B cell (primary cell): ENCODE measurements around the gene FAM107B. TPM values are rescaled to one million over a fixed set of nuclear protein-coding genes. Genes with fewer than 3 reads are reported as not detected.

Source experiments
- ATAC-seq: fragments of 200-7000 bp; cut with Tn5 transposase; one replicate; pipeline ENCODE4 v1.10.0; 2021; ENCODE audit warnings: low read depth, mild to moderate bottlenecking, moderate number of reproducible peaks, moderate library complexity
- CTCF ChIA-PET: fragments of 350-600 bp; sonication (Branson Sonifier 250); formaldehyde crosslinking; loops from one replicate; lab custom pipeline; 2021; ENCODE audit warnings: antibody characterized with exemption, inconsistent platforms; lab: Charles Lee
- POLR2A ChIA-PET: fragments of 350-600 bp; sonication (Branson Sonifier 250); formaldehyde crosslinking; loops from one replicate; lab custom pipeline; 2021; ENCODE audit warnings: antibody characterized with exemption; lab: Charles Lee
- DNase-seq: peaks from one replicate; pipeline ENCODE4 v3.0.0; 2013
- H2AFZ ChIP-seq: 2 replicates; pipeline ENCODE4 v1.6.1; 2012; ENCODE audit warnings: mild to moderate bottlenecking, low read depth, low read length; ENCODE audit not compliant: insufficient read depth, poor library complexity, severe bottlenecking
- H3K27ac ChIP-seq, 2 donors: 1 replicate in 1 of 2; 2 replicates in 1 of 2; pipeline ENCODE4 v1.5.1; 2012 to 2013; ENCODE audit warnings: low read length in 2 of 2, mild to moderate bottlenecking in 2 of 2, moderate library complexity in 1 of 2
- H3K27me3 ChIP-seq, 4 experiments: fragments of 200-600 bp in 1 of 4; sonication (generic) in 1 of 4; replicated peaks in 1 of 4; 1 replicate in 2 of 4; 2 replicates in 2 of 4; pipeline versions ENCODE4 v1.6.1 to v1.7.0; 2013 to 2016; ENCODE audit warnings: low read length in 3 of 4, mild to moderate bottlenecking in 2 of 4, mixed read lengths in 1 of 4, moderate library complexity in 1 of 4; ENCODE audit not compliant: insufficient read depth in 4 of 4, control insufficient read depth in 3 of 4; ENCODE audit errors: control extremely low read depth in 1 of 4
- H3K36me3 ChIP-seq, 2 experiments: replicated peaks in 1 of 2; 1 replicate in 1 of 2; 2 replicates in 1 of 2; pipeline versions ENCODE4 v1.6.1 to v1.7.1; 2013; ENCODE audit warnings: low read length in 1 of 2; ENCODE audit not compliant: insufficient read depth in 2 of 2, control insufficient read depth in 1 of 2; ENCODE audit errors: control extremely low read depth in 1 of 2, extremely low read depth in 1 of 2
- H3K4me1 ChIP-seq, 2 donors: fragments of 200-600 bp in 1 of 2; sonication (generic) in 1 of 2; 1 replicate in 1 of 2; 2 replicates in 1 of 2; pipeline versions ENCODE4 v1.5.1 to v1.6.1; 2013 to 2017; ENCODE audit warnings: low read length in 2 of 2; ENCODE audit not compliant: control insufficient read depth in 2 of 2, insufficient read depth in 2 of 2
- H3K4me2 ChIP-seq: replicated peaks from 2 replicates; pipeline ENCODE3; 2012; ENCODE audit warnings: mild to moderate bottlenecking, low read depth, low read length; ENCODE audit not compliant: poor library complexity, severe bottlenecking
- H3K4me3 ChIP-seq, 5 experiments: fragments of 200-600 bp in 1 of 5; sonication (generic) in 1 of 5; 1 replicate in 3 of 5; 2 replicates in 2 of 5; pipeline versions ENCODE4 v1.5.1 to v1.7.0; 2011 to 2016; ENCODE audit warnings: low read length in 4 of 5, mild to moderate bottlenecking in 4 of 5, low read depth in 2 of 5, control low read depth in 1 of 5, moderate library complexity in 1 of 5; ENCODE audit not compliant: insufficient read depth in 1 of 5; ENCODE audit errors: control extremely low read depth in 1 of 5, extremely low read depth in 1 of 5
- H3K79me2 ChIP-seq: fragments of 200-600 bp; sonication (generic); one replicate; pipeline ENCODE4 v1.6.0; 2016; ENCODE audit warnings: low read length; ENCODE audit not compliant: control insufficient read depth, insufficient read depth
- H3K9ac ChIP-seq: fragments of 200-600 bp; sonication (generic); 2 replicates; pipeline ENCODE4 v1.6.1; 2017; ENCODE audit warnings: mild to moderate bottlenecking, low read length, moderate library complexity
- H3K9me3 ChIP-seq, 3 donors: one replicate each; pipeline versions ENCODE4 v1.6.1 to v1.7.1; 2013; ENCODE audit warnings: low read length in 2 of 3; ENCODE audit not compliant: control insufficient read depth in 2 of 3, insufficient read depth in 1 of 3; ENCODE audit errors: control extremely low read depth in 1 of 3
- H4K20me1 ChIP-seq: 2 replicates; pipeline ENCODE4 v1.6.0; 2012; ENCODE audit warnings: mild to moderate bottlenecking, low read length; ENCODE audit not compliant: insufficient read depth, control insufficient read depth, poor library complexity, severe bottlenecking
- H3K27ac Mint-ChIP-seq: one replicate; pipeline ENCODE4 v1.8.0; 2021; ENCODE audit warnings: mixed read lengths
- H3K27me3 Mint-ChIP-seq: one replicate; pipeline ENCODE4 v1.8.0; 2021; ENCODE audit warnings: mixed read lengths
- H3K4me1 Mint-ChIP-seq: one replicate; pipeline ENCODE4 v1.8.0; 2021; ENCODE audit warnings: mixed read lengths
- H3K4me3 Mint-ChIP-seq: one replicate; pipeline ENCODE4 v1.8.0; 2021; ENCODE audit warnings: mixed read lengths
- H3K9me3 Mint-ChIP-seq: one replicate; pipeline ENCODE4 v1.8.0; 2022; ENCODE audit warnings: mixed read lengths; ENCODE audit not compliant: insufficient read depth
- CTCF ChIP-seq: fragments of 200-600 bp; IDR thresholded peaks from one replicate; pipeline ENCODE4 v1.8.0; 2022; ENCODE audit warnings: antibody characterized with exemption, mild to moderate bottlenecking
- EZH2 ChIP-seq: IDR thresholded peaks from 2 replicates; pipeline ENCODE4 v1.6.1; 2012; ENCODE audit warnings: borderline replicate concordance, low read depth, mild to moderate bottlenecking, moderate library complexity, low read length; ENCODE audit not compliant: insufficient read depth, poor library complexity, severe bottlenecking
- WGBS: methylation state at CpG from one replicate; pipeline ENCODE4 v1.1.5; 2013; ENCODE audit warnings: missing lambda C conversion rate; ENCODE audit not compliant: insufficient coverage; 5-methylcytosine and 5-hydroxymethylcytosine counted together
- intact Hi-C: fragments of 100-400 bp; cut with micrococcal nuclease; formaldehyde crosslinking; loops from one replicate; pipeline ENCODE4 v1.10.0; 2022
- polyA plus RNA-seq: library from polyadenylated mRNA; depleted of rRNA; stranded (reverse); fragments of >200 nt; gene quantifications from 2 replicates; pipeline ENCODE4 v1.2.3, GENCODE V29; 2012
- total RNA-seq, 2 donors: library from RNA; stranded (reverse); fragments of 120-200 nt in 1 of 2; gene quantifications; 1 replicate in 1 of 2; 2 replicates in 1 of 2; pipeline versions ENCODE4 v1.2.3 to v1.2.4, GENCODE V29; 2013 to 2022

The FAM107B gene
- total and polyA plus RNA-seq, 2 donors (not counting 1 experiment from before 2014, with no cell fraction given), result 31.9 to 318 TPM

DNA sequence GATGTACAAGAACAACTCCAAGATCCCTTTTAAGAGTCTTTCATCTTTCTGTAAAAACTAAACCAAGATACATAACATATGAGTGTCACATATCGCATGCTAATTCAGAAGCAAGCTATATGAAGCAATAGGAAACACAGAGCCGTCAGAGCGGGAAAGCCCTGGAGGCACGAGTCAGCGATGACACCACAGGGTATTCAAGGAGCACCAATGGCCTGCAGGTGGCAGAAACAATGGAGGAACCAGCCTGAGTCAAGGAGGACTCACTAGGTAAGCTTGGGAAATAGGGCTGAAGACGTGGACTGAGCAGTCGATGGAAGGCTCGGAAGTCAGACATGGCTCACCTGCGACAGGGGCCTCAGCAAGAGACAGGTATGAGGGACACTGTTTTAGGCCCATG is 214.4 kb downstream of the FAM107B start:
- DNase-seq, result peak; percentile 44
- CTCF ChIA-PET, result interaction anchor here (0.6 to 1.1 kb wide), 3 partner anchors 23 to 264 kb away, joined by 3 to 4 read pairs (median 3); no protein-coding TSS in a partner anchor
- no peak overlapping the region for H3K4me3 ChIP-seq

More for the DNA sequence above, 214.4 kb downstream of the FAM107B start:
- POLR2A ChIA-PET, result interaction anchor here (0.6 kb wide), 1 partner anchor 87 kb away, joined by 3 read pairs; no protein-coding TSS in a partner anchor
- Histone ChIP-seq H3K4me1 (peaks cover 88 to 92% of the 10 kb centered on the region in 2 donors), H2AFZ (no peak overlapping the region), H3K27me3 (no peaks in the 10 kb centered on the region), H3K9ac (no peak overlapping the region), H3K79me2 (peaks cover 93% of the 10 kb centered on the region), H4K20me1 (peaks cover 63% of the 10 kb centered on the region), H3K27ac (no peak overlapping the region), H3K4me2 (peak overlapping the region; percentile 69), H3K9me3 (no peaks in the 10 kb centered on the region), H3K36me3 (peaks cover under 1 to 2% of the 10 kb centered on the region in 2 experiments)
- 74% methylated on average over 9 of the region's 9 CpGs for WGBS
- Mint-ChIP-seq H3K27me3 (no peaks in the 10 kb centered on the region), H3K4me1 (peaks cover 92% of the 10 kb centered on the region), H3K4me3 (peak overlapping the region; percentile 70), H3K9me3 (no peaks in the 10 kb centered on the region), H3K27ac (peak overlapping the region; percentile 51)
- TF ChIP-seq CTCF (no peak), EZH2 (no peak)
- intact Hi-C loops, result no loop called here
- ATAC-seq, result no peak
